NB4 (cell line): ENCODE results near the gene FAM53B.

Experiments used
- CTCF ChIP-seq: IDR thresholded peaks from one replicate; pipeline ENCODE4 v1.5.1; 2012; ENCODE audit warnings: low read depth, low read length
- MAX ChIP-seq: IDR thresholded peaks from 2 replicates; pipeline ENCODE4 v1.6.1; 2011; ENCODE audit warnings: low read depth, low read length
- POLR2A ChIP-seq: IDR thresholded peaks from 2 replicates; pipeline ENCODE4 v1.6.1; 2011; ENCODE audit warnings: mild to moderate bottlenecking; ENCODE audit not compliant: insufficient read length; ENCODE audit errors: extremely low read depth

GRCh38 chr10:124674768-124675222 lies 69.4 kb downstream of the FAM53B start:
- no peak for TF ChIP-seq CTCF
- no peak for TF ChIP-seq POLR2A
- no peak for TF ChIP-seq MAX
